ENCODE measurements around the gene ACAP1. TPM values are rescaled to one million over a fixed set of nuclear protein-coding genes. Genes with fewer than 3 reads are reported as not detected.

ACAP1 gene
- total RNA-seq, 1 experiment from 2014 or later, result 58.6 TPM

DNA sequence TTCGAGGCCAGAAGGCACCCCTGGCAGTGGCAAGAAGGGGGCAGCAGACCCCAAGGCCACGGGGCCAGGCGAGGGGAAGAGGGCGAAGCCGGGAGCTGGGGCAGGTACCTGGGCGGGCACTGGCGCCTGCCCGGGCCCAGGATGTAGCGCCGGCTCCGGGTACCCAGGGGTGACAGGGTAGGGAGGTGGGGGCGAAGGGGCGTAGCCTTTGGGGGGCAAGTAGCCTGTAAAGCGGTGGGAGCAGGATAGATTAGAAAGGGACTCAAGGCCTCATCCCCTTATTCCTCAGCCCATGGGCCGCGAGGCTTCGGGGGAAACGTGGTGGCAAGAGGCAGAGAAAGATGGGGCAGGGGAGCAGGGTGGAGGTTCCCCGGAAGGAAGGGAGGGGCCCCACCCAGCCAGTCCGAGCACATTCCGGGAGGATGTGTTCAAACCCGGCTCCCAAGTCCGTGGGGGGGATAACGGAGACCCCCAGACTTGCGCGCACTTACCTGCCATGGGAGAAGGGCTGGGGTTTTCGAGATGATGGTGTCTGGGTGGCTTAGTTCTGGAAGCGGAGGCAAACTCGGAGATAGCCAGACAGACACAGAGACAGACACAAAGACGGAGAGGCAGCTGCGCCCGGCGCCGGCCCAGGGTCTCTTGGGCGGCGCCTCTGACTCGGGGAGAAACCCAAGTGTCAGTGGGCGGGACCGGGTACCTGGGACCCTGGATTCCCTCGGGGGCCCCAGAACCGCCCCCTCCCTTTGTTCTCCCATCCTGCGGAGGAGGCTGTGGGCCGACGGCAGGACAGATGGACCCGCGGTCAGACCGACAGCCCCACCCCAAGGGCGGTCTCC is 57.5 kb downstream of the ACAP1 start (continued):
- TF ChIP-seq, protein P1, sequence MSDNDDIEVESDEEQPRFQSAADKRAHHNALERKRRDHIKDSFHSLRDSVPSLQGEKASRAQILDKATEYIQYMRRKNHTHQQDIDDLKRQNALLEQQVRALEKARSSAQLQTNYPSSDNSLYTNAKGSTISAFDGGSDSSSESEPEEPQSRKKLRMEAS (CRISPR knock-in tag; IDR thresholded peaks at IDR 0.05), result peak; percentile 47; the same call in 1 of the 2 replicates
- TF ChIP-seq TEAD4 (CRISPR knock-in tag; IDR thresholded peaks at IDR 0.05) (no peak), FOXJ3 (CRISPR knock-in tag; IDR thresholded peaks at IDR 0.05; ENCODE audit: borderline replicate concordance) (no peak), TP53 (CRISPR knock-in tag; IDR thresholded peaks at IDR 0.05) (no peak), CREM (CRISPR knock-in tag; IDR thresholded peaks at IDR 0.05) (peak; percentile 28; the same call in 1 of the 2 replicates), FOXK1 (CRISPR knock-in tag; IDR thresholded peaks at IDR 0.05) (no peak), ZNF317 (CRISPR knock-in tag; IDR thresholded peaks at IDR 0.05; ENCODE audit: borderline replicate concordance, low read depth) (no peak), NFATC4 (CRISPR knock-in tag; IDR thresholded peaks at IDR 0.05) (no peak), ELF4 (CRISPR knock-in tag; IDR thresholded peaks at IDR 0.05; ENCODE audit: low read depth) (no peak), MLX (CRISPR knock-in tag; IDR thresholded peaks at IDR 0.05) (no peak), E2F5 (CRISPR knock-in tag; IDR thresholded peaks at IDR 0.05) (peak; percentile 24; the same call in 1 of the 2 replicates)
- TF ChIP-seq, protein P2, sequence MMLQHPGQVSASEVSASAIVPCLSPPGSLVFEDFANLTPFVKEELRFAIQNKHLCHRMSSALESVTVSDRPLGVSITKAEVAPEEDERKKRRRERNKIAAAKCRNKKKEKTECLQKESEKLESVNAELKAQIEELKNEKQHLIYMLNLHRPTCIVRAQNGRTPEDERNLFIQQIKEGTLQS (CRISPR knock-in tag; conservative IDR thresholded peaks at IDR 0.05), result no peak

GRCh38 chr17:7394452-7395191 is 58.3 kb downstream of the ACAP1 start, which contains the start of gene PLSCR3:
PLSCR3 (minus strand) TSS chr17:7394525; CDS start chr17:7394110, 415 bp downstream.
- ChIA-PET CTCF (interaction anchor here (0.6 to 4.1 kb wide), 34 partner anchors 9 to 323 kb away, joined by 3 to 59 read pairs (median 7); partner anchors contain the start of genes ACAP1, CHRNB1, FGF11 and NLGN2), POLR2A (interaction anchor here (0.9 to 2.1 kb wide), 4 partner anchors 9 to 18 kb away, joined by 3 to 10 read pairs (median 6); partner anchors contain the start of gene TMEM256)
- Mint-ChIP-seq H3K9me3 (no peaks in the 10 kb centered on the region), H3K36me3 (peaks cover 13% of the 10 kb centered on the region), H3K4me3 (peak within 1 kb of the TSS; percentile 90), H3K4me1 (peaks cover 11% of the 10 kb centered on the region), H3K27ac (peak within 1 kb of the TSS; percentile 85), H3K27me3 (ENCODE audit: low read depth) (no peaks in the 10 kb centered on the region; the same call in 1 of the 2 replicates)
- peak; percentile 78 for ATAC-seq
- DNase-seq (ENCODE audit: low spot score), result peak; percentile 87
- TF ChIP-seq RELA (CRISPR knock-in tag; IDR thresholded peaks at IDR 0.05; ENCODE audit: borderline replicate concordance) (no peak), JAZF1 (CRISPR knock-in tag; IDR thresholded peaks at IDR 0.05) (no peak), ETV6 (CRISPR knock-in tag; IDR thresholded peaks at IDR 0.05) (peak; percentile 30), FOXP1 (CRISPR knock-in tag; IDR thresholded peaks at IDR 0.05; ENCODE audit: borderline replicate concordance) (peak; percentile 59), GABPB1 (CRISPR knock-in tag; IDR thresholded peaks at IDR 0.05) (0 out of 2 replicates have a peak, but pooled peaks have one; percentile 13), ARID4B (CRISPR knock-in tag; IDR thresholded peaks at IDR 0.05; ENCODE audit: borderline replicate concordance) (peak; percentile 68; the same call in 1 of the 2 replicates), OVOL2 (CRISPR knock-in tag; IDR thresholded peaks at IDR 0.05; ENCODE audit: borderline replicate concordance) (no peak), NFYB (CRISPR knock-in tag; conservative IDR thresholded peaks at IDR 0.05; ENCODE audit: low read depth) (no peak), TEAD1 (CRISPR knock-in tag; IDR thresholded peaks at IDR 0.05) (peak; percentile 72; the same call in 1 of the 2 replicates), SP1 (CRISPR knock-in tag; conservative IDR thresholded peaks at IDR 0.05) (peak; percentile 78), EMX1 (CRISPR knock-in tag; IDR thresholded peaks at IDR 0.05) (no peak), SMAD3 (CRISPR knock-in tag; IDR thresholded peaks at IDR 0.05; ENCODE audit: borderline replicate concordance) (no peak), ZNF317 (CRISPR knock-in tag; IDR thresholded peaks at IDR 0.05; ENCODE audit: borderline replicate concordance, low read depth) (0 out of 2 replicates have a peak, but pooled peaks have one; percentile 48)
- TF ChIP-seq, protein P3, sequence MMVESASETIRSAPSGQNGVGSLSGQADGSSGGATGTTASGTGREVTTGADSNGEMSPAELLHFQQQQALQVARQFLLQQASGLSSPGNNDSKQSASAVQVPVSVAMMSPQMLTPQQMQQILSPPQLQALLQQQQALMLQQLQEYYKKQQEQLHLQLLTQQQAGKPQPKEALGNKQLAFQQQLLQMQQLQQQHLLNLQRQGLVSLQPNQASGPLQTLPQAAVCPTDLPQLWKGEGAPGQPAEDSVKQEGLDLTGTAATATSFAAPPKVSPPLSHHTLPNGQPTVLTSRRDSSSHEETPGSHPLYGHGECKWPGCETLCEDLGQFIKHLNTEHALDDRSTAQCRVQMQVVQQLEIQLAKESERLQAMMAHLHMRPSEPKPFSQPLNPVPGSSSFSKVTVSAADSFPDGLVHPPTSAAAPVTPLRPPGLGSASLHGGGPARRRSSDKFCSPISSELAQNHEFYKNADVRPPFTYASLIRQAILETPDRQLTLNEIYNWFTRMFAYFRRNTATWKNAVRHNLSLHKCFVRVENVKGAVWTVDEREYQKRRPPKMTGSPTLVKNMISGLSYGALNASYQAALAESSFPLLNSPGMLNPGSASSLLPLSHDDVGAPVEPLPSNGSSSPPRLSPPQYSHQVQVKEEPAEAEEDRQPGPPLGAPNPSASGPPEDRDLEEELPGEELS (CRISPR knock-in tag; IDR thresholded peaks at IDR 0.05), result peak; percentile 11; the same call in 1 of the 2 replicates
- TF ChIP-seq, protein P1 (CRISPR knock-in tag; IDR thresholded peaks at IDR 0.05), result peak; percentile 85; the same call in 1 of the 2 replicates
